GM23338 (cell line): ENCODE measurements around the gene SLC36A1. TPM values are rescaled to one million over a fixed set of nuclear protein-coding genes. Genes with fewer than 3 reads are reported as not detected.

Source experiments
- ATAC-seq: fragments of 200-7000 bp; cut with Tn5 transposase; 3 replicates; pipeline ENCODE4 v1.9.1; 2020
- DNase-seq: peaks from one replicate; pipeline ENCODE4 v3.0.0-alpha.2; 2015; ENCODE audit warnings: low spot score
- H2AFZ ChIP-seq: fragments of 200-600 bp; sonication (generic); 2 replicates; pipeline ENCODE4 v1.8.0; 2016; ENCODE audit warnings: antibody characterized with exemption, mild to moderate bottlenecking, moderate library complexity
- H3F3A ChIP-seq: fragments of 200-600 bp; sonication (generic); replicated peaks from 2 replicates; pipeline ENCODE4 v1.8.0; 2017; ENCODE audit warnings: antibody characterized with exemption, mixed run types, low read depth
- H3K27ac ChIP-seq: fragments of 200-600 bp; sonication (generic); 2 replicates; pipeline ENCODE4 v1.6.1; 2016; ENCODE audit warnings: low read depth
- H3K27me3 ChIP-seq: fragments of 200-600 bp; sonication (generic); 2 replicates; pipeline ENCODE4 v1.8.0; 2016; ENCODE audit warnings: mild to moderate bottlenecking, mixed run types, moderate library complexity; ENCODE audit not compliant: insufficient read depth
- H3K36me3 ChIP-seq: fragments of 200-600 bp; sonication (generic); 2 replicates; pipeline ENCODE4 v1.8.0; 2016; ENCODE audit warnings: mild to moderate bottlenecking; ENCODE audit not compliant: insufficient read depth
- H3K4me1 ChIP-seq: fragments of 200-600 bp; sonication (generic); 2 replicates; pipeline ENCODE4 v1.8.0; 2016; ENCODE audit warnings: mild to moderate bottlenecking, moderate library complexity; ENCODE audit not compliant: insufficient read depth
- H3K4me2 ChIP-seq: fragments of 200-600 bp; sonication (generic); 2 replicates; pipeline ENCODE4 v1.7.1; 2017; ENCODE audit warnings: mixed run types
- H3K4me3 ChIP-seq: fragments of 200-600 bp; sonication (generic); 2 replicates; pipeline ENCODE4 v1.6.1; 2016; ENCODE audit warnings: mixed run types
- H3K79me2 ChIP-seq: fragments of 200-600 bp; sonication (generic); replicated peaks from 2 replicates; pipeline ENCODE4 v1.8.0; 2017; ENCODE audit warnings: mild to moderate bottlenecking; ENCODE audit not compliant: insufficient read depth
- H3K9me2 ChIP-seq: fragments of 200-600 bp; sonication (generic); 2 replicates; pipeline ENCODE4 v1.8.0; 2017; ENCODE audit not compliant: insufficient read depth
- H4K20me1 ChIP-seq: fragments of 200-600 bp; sonication (generic); replicated peaks from 2 replicates; pipeline ENCODE4 v1.8.0; 2017; ENCODE audit warnings: mild to moderate bottlenecking; ENCODE audit not compliant: insufficient read depth
- H3K27ac Mint-ChIP-seq: 2 replicates; pipeline ENCODE4 v1.8.0; 2020; ENCODE audit warnings: inconsistent platforms, mild to moderate bottlenecking, moderate library complexity, mixed read lengths
- H3K27me3 Mint-ChIP-seq: 3 replicates; pipeline ENCODE4 v1.8.0; 2022; ENCODE audit warnings: low read depth, mild to moderate bottlenecking, moderate library complexity, mixed read lengths, inconsistent platforms; ENCODE audit not compliant: insufficient read depth, poor library complexity
- H3K36me3 Mint-ChIP-seq: 3 replicates; pipeline ENCODE4 v1.8.0; 2021; ENCODE audit warnings: low read depth, mild to moderate bottlenecking, inconsistent platforms, moderate library complexity, mixed read lengths
- H3K4me1 Mint-ChIP-seq: 3 replicates; pipeline ENCODE4 v1.8.0; 2020; ENCODE audit warnings: mild to moderate bottlenecking, inconsistent platforms, mixed read lengths
- H3K4me3 Mint-ChIP-seq: 3 replicates; pipeline ENCODE4 v1.8.0; 2021; ENCODE audit warnings: moderate library complexity, mild to moderate bottlenecking, inconsistent platforms, mixed read lengths
- H3K9me3 Mint-ChIP-seq: 3 replicates; pipeline ENCODE4 v1.8.0; 2020; ENCODE audit warnings: moderate library complexity, mild to moderate bottlenecking, inconsistent platforms, mixed read lengths
- CREB1 ChIP-seq: fragments of 250-450 bp; sonication (Bioruptor Pico); IDR thresholded peaks from 2 replicates; pipeline ENCODE4 v1.5.0; 2020; ENCODE audit warnings: low read depth, mild to moderate bottlenecking, moderate library complexity
- EZH2 ChIP-seq: fragments of 200-600 bp; sonication (generic); IDR thresholded peaks from one replicate; pipeline ENCODE4 v1.8.0; 2017; ENCODE audit warnings: antibody characterized with exemption, mild to moderate bottlenecking, low read depth; ENCODE audit not compliant: unreplicated experiment
- EZH2phosphoT487 ChIP-seq: fragments of 200-600 bp; sonication (generic); IDR thresholded peaks from one replicate; pipeline ENCODE4 v1.8.1; 2018; ENCODE audit warnings: antibody characterized with exemption; ENCODE audit not compliant: unreplicated experiment
- JUNB ChIP-seq: IDR thresholded peaks from one replicate; pipeline ENCODE4 v1.6.1; 2016; ENCODE audit warnings: antibody characterized with exemption; ENCODE audit not compliant: unreplicated experiment
- NANOG ChIP-seq: IDR thresholded peaks from 2 replicates; pipeline ENCODE4 v1.6.1; 2016; ENCODE audit warnings: antibody characterized with exemption, borderline replicate concordance
- POLR2AphosphoS5 ChIP-seq: IDR thresholded peaks from 2 replicates; pipeline ENCODE4 v1.6.1; 2016; ENCODE audit warnings: antibody characterized with exemption, low read depth
- STAT1 ChIP-seq: IDR thresholded peaks from one replicate; pipeline ENCODE4 v1.6.1; 2016; ENCODE audit warnings: antibody characterized with exemption; ENCODE audit not compliant: unreplicated experiment
- ZNF114 ChIP-seq: fragments of 250-450 bp; sonication (Bioruptor Pico); IDR thresholded peaks from 2 replicates; pipeline ENCODE4 v1.5.0; 2020; ENCODE audit warnings: mild to moderate bottlenecking, moderate library complexity
- ZNF331 ChIP-seq: fragments of 250-450 bp; sonication (Bioruptor Pico); IDR thresholded peaks from 2 replicates; pipeline ENCODE4 v1.5.0; 2020; ENCODE audit warnings: low read depth, mild to moderate bottlenecking, moderate library complexity
- polyA plus RNA-seq: library from polyadenylated mRNA; unstranded; fragments of >200 nt; fragmentation: Nextera tagmentation; extraction: Ambion mirVana; gene quantifications from 2 replicates; pipeline ENCODE4 v1.2.1, GENCODE V29; 2016
- total RNA-seq: library from RNA; depleted of rRNA; stranded (reverse); fragments of >200 nt; shearing (Covaris generic); gene quantifications from 2 replicates; pipeline ENCODE4 v1.2.3, GENCODE V29; 2014
- TF ChIP-seq, protein P1 (sequence below), 2 experiments: fragments of 200-600 bp in 1 of 2; sonication (generic) in 1 of 2; conservative IDR thresholded peaks; 2 replicates each; pipeline versions ENCODE4 v1.5.1 to v1.6.1; 2016 to 2017; ENCODE audit warnings: antibody characterized with exemption in 2 of 2, low read depth in 2 of 2, mild to moderate bottlenecking in 2 of 2, moderate library complexity in 1 of 2
- TF ChIP-seq, protein P2 (sequence below): fragments of 250-450 bp; sonication (Bioruptor Pico); IDR thresholded peaks from 2 replicates; pipeline ENCODE4 v1.5.0; 2020; ENCODE audit warnings: mild to moderate bottlenecking, moderate library complexity
- TF ChIP-seq, protein P3 (sequence below): IDR thresholded peaks from 2 replicates; pipeline ENCODE4 v1.6.1; 2016; ENCODE audit warnings: antibody characterized with exemption
- TF ChIP-seq, protein P4 (sequence below): IDR thresholded peaks from one replicate; pipeline ENCODE4 v1.6.1; 2018; ENCODE audit warnings: antibody characterized with exemption; ENCODE audit not compliant: unreplicated experiment

SLC36A1 gene
- total and polyA plus RNA-seq, 2 experiments from 2014 or later = 5.2 to 10.4 TPM

DNA sequence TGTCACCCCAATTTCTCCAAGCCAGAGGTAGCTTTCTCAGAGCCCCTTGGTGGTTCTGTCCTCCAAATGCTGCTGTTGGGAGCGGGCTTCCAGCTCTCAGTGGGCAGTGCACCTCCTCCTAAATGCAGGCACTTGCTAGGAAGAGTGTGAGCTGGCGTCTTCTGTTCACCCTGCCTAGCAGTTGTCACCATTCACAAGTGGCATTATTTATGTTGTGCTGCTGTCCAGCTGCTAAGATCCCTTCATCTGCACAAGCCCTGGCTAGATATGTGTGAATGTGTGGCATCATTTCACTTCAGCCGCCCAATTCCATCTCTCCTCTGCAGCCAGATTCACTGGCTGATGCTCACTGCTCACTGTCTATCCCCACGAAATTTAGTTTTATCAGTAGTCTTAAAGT lies 43.7 kb downstream of the SLC36A1 start:
- Histone ChIP-seq H3K4me1 (peaks cover 6% of the 10 kb centered on the region), H3K9me2 (no peaks in the 10 kb centered on the region; the same call in 1 of the 2 replicates), H3K4me2 (no peak overlapping the region), H2AFZ (no peak overlapping the region), H3K27me3 (no peaks in the 10 kb centered on the region), H3K4me3 (no peak overlapping the region), H3K27ac (no peak overlapping the region), H3K79me2 (no peaks in the 10 kb centered on the region), H3F3A (no peaks in the 10 kb centered on the region), H4K20me1 (no peaks in the 10 kb centered on the region), H3K36me3 (no peaks in the 10 kb centered on the region)
- H3K27me3 Mint-ChIP-seq = peaks cover 2% of the 10 kb centered on the region
- H3K4me3 Mint-ChIP-seq = no peak overlapping the region; the same call in 2 of the 3 replicates
- no peak overlapping the region for H3K27ac Mint-ChIP-seq
- ATAC-seq (no peak), DNase-seq (no peak)
- TF ChIP-seq, protein P1, sequence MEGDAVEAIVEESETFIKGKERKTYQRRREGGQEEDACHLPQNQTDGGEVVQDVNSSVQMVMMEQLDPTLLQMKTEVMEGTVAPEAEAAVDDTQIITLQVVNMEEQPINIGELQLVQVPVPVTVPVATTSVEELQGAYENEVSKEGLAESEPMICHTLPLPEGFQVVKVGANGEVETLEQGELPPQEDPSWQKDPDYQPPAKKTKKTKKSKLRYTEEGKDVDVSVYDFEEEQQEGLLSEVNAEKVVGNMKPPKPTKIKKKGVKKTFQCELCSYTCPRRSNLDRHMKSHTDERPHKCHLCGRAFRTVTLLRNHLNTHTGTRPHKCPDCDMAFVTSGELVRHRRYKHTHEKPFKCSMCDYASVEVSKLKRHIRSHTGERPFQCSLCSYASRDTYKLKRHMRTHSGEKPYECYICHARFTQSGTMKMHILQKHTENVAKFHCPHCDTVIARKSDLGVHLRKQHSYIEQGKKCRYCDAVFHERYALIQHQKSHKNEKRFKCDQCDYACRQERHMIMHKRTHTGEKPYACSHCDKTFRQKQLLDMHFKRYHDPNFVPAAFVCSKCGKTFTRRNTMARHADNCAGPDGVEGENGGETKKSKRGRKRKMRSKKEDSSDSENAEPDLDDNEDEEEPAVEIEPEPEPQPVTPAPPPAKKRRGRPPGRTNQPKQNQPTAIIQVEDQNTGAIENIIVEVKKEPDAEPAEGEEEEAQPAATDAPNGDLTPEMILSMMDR (conservative IDR thresholded peaks at IDR 0.05; ENCODE audit: low read depth in 2 of 2) = no peak
- TF ChIP-seq CREB1 = no peak
- TF ChIP-seq, protein P2, sequence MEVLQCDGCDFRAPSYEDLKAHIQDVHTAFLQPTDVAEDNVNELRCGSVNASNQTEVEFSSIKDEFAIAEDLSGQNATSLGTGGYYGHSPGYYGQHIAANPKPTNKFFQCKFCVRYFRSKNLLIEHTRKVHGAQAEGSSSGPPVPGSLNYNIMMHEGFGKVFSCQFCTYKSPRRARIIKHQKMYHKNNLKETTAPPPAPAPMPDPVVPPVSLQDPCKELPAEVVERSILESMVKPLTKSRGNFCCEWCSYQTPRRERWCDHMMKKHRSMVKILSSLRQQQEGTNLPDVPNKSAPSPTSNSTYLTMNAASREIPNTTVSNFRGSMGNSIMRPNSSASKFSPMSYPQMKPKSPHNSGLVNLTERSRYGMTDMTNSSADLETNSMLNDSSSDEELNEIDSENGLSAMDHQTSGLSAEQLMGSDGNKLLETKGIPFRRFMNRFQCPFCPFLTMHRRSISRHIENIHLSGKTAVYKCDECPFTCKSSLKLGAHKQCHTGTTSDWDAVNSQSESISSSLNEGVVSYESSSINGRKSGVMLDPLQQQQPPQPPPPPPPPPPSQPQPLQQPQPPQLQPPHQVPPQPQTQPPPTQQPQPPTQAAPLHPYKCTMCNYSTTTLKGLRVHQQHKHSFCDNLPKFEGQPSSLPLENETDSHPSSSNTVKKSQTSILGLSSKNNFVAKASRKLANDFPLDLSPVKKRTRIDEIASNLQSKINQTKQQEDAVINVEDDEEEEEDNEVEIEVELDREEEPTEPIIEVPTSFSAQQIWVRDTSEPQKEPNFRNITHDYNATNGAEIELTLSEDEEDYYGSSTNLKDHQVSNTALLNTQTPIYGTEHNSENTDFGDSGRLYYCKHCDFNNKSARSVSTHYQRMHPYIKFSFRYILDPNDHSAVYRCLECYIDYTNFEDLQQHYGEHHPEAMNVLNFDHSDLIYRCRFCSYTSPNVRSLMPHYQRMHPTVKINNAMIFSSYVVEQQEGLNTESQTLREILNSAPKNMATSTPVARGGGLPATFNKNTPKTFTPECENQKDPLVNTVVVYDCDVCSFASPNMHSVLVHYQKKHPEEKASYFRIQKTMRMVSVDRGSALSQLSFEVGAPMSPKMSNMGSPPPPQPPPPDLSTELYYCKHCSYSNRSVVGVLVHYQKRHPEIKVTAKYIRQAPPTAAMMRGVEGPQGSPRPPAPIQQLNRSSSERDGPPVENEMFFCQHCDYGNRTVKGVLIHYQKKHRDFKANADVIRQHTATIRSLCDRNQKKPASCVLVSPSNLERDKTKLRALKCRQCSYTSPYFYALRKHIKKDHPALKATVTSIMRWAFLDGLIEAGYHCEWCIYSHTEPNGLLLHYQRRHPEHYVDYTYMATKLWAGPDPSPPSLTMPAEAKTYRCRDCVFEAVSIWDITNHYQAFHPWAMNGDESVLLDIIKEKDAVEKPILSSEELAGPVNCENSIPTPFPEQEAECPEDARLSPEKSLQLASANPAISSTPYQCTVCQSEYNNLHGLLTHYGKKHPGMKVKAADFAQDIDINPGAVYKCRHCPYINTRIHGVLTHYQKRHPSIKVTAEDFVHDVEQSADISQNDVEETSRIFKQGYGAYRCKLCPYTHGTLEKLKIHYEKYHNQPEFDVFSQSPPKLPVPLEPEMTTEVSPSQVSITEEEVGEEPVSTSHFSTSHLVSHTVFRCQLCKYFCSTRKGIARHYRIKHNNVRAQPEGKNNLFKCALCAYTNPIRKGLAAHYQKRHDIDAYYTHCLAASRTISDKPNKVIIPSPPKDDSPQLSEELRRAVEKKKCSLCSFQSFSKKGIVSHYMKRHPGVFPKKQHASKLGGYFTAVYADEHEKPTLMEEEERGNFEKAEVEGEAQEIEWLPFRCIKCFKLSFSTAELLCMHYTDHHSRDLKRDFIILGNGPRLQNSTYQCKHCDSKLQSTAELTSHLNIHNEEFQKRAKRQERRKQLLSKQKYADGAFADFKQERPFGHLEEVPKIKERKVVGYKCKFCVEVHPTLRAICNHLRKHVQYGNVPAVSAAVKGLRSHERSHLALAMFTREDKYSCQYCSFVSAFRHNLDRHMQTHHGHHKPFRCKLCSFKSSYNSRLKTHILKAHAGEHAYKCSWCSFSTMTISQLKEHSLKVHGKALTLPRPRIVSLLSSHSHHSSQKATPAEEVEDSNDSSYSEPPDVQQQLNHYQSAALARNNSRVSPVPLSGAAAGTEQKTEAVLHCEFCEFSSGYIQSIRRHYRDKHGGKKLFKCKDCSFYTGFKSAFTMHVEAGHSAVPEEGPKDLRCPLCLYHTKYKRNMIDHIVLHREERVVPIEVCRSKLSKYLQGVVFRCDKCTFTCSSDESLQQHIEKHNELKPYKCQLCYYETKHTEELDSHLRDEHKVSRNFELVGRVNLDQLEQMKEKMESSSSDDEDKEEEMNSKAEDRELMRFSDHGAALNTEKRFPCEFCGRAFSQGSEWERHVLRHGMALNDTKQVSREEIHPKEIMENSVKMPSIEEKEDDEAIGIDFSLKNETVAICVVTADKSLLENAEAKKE = no peak
- TF ChIP-seq, protein P3, sequence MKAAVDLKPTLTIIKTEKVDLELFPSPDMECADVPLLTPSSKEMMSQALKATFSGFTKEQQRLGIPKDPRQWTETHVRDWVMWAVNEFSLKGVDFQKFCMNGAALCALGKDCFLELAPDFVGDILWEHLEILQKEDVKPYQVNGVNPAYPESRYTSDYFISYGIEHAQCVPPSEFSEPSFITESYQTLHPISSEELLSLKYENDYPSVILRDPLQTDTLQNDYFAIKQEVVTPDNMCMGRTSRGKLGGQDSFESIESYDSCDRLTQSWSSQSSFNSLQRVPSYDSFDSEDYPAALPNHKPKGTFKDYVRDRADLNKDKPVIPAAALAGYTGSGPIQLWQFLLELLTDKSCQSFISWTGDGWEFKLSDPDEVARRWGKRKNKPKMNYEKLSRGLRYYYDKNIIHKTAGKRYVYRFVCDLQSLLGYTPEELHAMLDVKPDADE = no peak
- TF ChIP-seq ZNF114 = no peak
- TF ChIP-seq EZH2 = no peak
- TF ChIP-seq, protein P4, sequence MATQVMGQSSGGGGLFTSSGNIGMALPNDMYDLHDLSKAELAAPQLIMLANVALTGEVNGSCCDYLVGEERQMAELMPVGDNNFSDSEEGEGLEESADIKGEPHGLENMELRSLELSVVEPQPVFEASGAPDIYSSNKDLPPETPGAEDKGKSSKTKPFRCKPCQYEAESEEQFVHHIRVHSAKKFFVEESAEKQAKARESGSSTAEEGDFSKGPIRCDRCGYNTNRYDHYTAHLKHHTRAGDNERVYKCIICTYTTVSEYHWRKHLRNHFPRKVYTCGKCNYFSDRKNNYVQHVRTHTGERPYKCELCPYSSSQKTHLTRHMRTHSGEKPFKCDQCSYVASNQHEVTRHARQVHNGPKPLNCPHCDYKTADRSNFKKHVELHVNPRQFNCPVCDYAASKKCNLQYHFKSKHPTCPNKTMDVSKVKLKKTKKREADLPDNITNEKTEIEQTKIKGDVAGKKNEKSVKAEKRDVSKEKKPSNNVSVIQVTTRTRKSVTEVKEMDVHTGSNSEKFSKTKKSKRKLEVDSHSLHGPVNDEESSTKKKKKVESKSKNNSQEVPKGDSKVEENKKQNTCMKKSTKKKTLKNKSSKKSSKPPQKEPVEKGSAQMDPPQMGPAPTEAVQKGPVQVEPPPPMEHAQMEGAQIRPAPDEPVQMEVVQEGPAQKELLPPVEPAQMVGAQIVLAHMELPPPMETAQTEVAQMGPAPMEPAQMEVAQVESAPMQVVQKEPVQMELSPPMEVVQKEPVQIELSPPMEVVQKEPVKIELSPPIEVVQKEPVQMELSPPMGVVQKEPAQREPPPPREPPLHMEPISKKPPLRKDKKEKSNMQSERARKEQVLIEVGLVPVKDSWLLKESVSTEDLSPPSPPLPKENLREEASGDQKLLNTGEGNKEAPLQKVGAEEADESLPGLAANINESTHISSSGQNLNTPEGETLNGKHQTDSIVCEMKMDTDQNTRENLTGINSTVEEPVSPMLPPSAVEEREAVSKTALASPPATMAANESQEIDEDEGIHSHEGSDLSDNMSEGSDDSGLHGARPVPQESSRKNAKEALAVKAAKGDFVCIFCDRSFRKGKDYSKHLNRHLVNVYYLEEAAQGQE = no peak
- no peak for TF ChIP-seq NANOG
- TF ChIP-seq ZNF331 (CRISPR knock-in tag) = no peak
- TF ChIP-seq JUNB = no peak
- TF ChIP-seq EZH2phosphoT487 = no peak
- no peak for TF ChIP-seq STAT1
- no peak for TF ChIP-seq POLR2AphosphoS5
- H3K4me1 Mint-ChIP-seq = peaks cover 13% of the 10 kb centered on the region
- H3K36me3 Mint-ChIP-seq = peaks cover 7% of the 10 kb centered on the region; the same call in 2 of the 3 replicates
- H3K9me3 Mint-ChIP-seq = 0 out of 3 replicates have a peak, but pooled peaks cover 6% of the 10 kb centered on the region
